GM12872 (cell line): ENCODE measurements around the gene FOXN3.

Source experiments
- TF ChIP-seq, protein P1 (sequence below): IDR thresholded peaks from 3 replicates; pipeline ENCODE4 v1.5.1; 2011; ENCODE audit warnings: low read depth, mild to moderate bottlenecking, low read length, moderate library complexity; ENCODE audit not compliant: insufficient read depth

FOXN3 gene

GRCh38 chr14:89266754-89267153 lies 150.3 kb downstream of the FOXN3 start:
- TF ChIP-seq, protein P1, sequence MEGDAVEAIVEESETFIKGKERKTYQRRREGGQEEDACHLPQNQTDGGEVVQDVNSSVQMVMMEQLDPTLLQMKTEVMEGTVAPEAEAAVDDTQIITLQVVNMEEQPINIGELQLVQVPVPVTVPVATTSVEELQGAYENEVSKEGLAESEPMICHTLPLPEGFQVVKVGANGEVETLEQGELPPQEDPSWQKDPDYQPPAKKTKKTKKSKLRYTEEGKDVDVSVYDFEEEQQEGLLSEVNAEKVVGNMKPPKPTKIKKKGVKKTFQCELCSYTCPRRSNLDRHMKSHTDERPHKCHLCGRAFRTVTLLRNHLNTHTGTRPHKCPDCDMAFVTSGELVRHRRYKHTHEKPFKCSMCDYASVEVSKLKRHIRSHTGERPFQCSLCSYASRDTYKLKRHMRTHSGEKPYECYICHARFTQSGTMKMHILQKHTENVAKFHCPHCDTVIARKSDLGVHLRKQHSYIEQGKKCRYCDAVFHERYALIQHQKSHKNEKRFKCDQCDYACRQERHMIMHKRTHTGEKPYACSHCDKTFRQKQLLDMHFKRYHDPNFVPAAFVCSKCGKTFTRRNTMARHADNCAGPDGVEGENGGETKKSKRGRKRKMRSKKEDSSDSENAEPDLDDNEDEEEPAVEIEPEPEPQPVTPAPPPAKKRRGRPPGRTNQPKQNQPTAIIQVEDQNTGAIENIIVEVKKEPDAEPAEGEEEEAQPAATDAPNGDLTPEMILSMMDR, result no peak

GRCh38 chr14:89265234-89265633 lies 151.8 kb downstream of the FOXN3 start:
- TF ChIP-seq, protein P1, result no peak

DNA sequence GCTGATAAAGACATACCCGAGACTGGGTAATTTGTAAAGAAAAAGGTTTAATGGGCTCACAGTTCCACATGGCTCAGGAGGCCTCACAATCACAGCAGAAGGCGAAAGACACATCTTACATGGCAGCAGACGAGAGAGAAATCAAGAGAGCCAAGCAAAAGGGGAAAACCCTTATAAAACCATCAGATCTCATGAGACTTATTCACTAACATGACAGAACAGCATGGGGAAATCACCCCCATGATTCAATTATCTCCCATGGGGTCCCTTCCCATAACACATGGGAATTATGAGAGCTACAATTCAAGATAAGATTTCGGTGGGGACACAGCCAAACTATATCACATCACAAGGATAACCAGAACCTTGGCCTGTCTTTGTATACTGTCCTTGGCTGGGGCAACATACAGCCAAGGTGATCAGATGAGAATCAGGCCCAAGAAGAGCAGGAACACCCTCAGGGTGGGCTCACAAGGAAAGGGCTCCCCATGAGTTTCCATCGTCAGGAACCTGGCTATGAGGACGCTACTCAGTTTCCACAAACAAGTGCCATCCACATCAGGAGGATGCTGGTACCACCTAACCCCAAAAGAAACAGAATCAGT lies 152.7 kb downstream of the FOXN3 start:
- TF ChIP-seq, protein P1, result no peak

GRCh38 chr14:89262041-89262440 lies 155.0 kb downstream of the FOXN3 start:
- TF ChIP-seq, protein P1, result no peak

- TF ChIP-seq, protein P1, result no peak
Observed at GRCh38 chr14:89260898-89261297, 156.1 kb downstream of the FOXN3 start.

DNA sequence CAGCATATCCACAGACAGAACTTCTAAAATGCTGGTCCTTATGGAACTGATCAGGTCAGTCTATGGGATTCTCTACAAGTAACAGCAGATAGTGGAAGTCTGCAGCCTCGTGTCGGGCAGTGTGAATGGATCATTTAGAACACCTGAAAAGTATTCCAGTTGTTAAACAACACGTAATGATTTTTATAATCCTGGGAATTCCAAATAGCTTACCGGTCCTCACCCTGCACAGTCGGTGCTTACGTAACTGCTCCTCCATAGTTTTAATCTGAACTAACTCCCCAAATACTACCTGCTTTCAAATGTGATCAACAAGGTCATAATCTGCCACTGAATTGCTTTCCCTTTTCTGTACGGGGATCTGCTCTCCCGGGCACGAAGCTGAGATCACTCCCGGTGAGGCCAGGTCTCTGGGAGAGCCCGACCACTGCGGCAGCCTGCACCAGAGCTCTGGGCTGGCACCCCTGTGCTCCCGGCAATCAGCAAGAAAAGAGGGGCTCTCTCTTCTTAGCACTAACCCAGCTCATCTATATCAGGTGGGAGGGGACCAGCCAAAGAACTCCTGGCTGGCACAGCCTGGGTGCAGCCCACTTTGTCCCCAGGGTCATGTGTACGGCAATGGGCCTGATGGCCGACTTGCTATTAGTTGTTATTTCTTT lies 157.0 kb downstream of the FOXN3 start:
- TF ChIP-seq, protein P1, result no peak

- TF ChIP-seq, protein P1, result no peak
Observed at GRCh38 chr14:89258728-89259273, 158.2 kb downstream of the FOXN3 start.
